ENCODE data around the gene FAM20B. TPM values are rescaled to one million over a fixed set of nuclear protein-coding genes. Genes with fewer than 3 reads are reported as not detected.

Gene FAM20B
- total and polyA plus RNA-seq, 2 of the 8 experiments (the other 6 are each of a cell fraction or from before 2014, with no cell fraction given), result 8.3 to 36.6 TPM

DNA sequence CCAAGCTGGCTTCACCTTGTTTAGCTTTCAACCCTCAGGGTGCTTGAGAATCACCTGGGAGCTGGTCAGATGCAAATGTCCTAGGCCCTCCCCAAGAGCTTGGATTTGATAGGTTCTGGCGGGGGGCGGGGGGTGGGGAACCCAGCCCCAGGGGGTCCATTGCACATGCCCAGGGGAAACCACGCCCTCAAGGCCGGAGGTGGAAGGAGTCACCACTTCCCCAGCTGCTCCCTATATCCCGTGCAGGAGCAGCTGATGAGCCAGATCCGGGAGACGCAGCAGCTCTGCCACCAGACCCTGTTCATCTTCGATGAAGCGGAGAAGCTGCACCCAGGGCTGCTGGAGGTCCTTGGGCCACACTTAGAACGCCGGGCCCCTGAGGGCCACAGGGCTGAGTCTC lies 62.0 kb downstream of the FAM20B start:
- no peak overlapping the region for H3K4ac ChIP-seq (replicated peaks; ENCODE audit: insufficient read length, low read depth, low read length)
- POLR2A ChIA-PET (ENCODE audit: partially characterized antibody), result interaction anchor here (0.6 to 1.0 kb wide), 3 partner anchors 10 to 206 kb away, joined by 3 read pairs; partner anchors contain the start of gene SOAT1
- no peaks in the 10 kb centered on the region for H3K9me3 ChIP-seq (ENCODE audit: insufficient read depth in 2 of 2, low read depth in 1 of 2, low read length in 1 of 2)
- peak overlapping the region; percentile 91 for H4K5ac ChIP-seq (ENCODE audit: insufficient read length, low read depth, low read length)
- no peak overlapping the region for H2AFZ ChIP-seq (ENCODE audit: low read length)
- no peak overlapping the region; the same call in 1 of the 2 replicates for H3K18ac ChIP-seq (ENCODE audit: extremely low read depth, low read length)
- H2BK5ac ChIP-seq (ENCODE audit: low read depth, low read length), result peak overlapping the region; percentile 73; the same call in 1 of the 2 replicates
- DNase-seq (ENCODE audit: low read depth in 1 of 2, low spot score in 2 of 2) (peak; percentile 75 to 85), FAIRE-seq (no peak)
- CTCF ChIA-PET (ENCODE audit: partially characterized antibody), result interaction anchor here (0.7 to 5.7 kb wide), 8 partner anchors 9 to 555 kb away, joined by 3 to 41 read pairs (median 4); no protein-coding TSS in a partner anchor
- 38% methylated on average over 11 of the region's 11 CpGs; no CpG with 5 or more reads in 1 of the 2 experiments for WGBS, 2 experiments (ENCODE audit: extremely low coverage in 1 of 2, insufficient coverage in 1 of 2, insufficient read length in 1 of 2, insufficient replicate concordance in 2 of 2, low coverage in 1 of 2, low lambda C conversion rate in 2 of 2, missing lambda C conversion rate in 1 of 2)
- peak overlapping the region; percentile 73 for H3K4me2 ChIP-seq (ENCODE audit: insufficient read depth in 1 of 2, low read depth in 2 of 2, low read length in 2 of 2)
- no peak overlapping the region for H2AK5ac ChIP-seq (ENCODE audit: low read depth, low read length)
- peak overlapping the region; percentile 71; the same call in 1 of the 2 replicates for H3K27ac ChIP-seq (ENCODE audit: low read depth, low read length)
- peak overlapping the region; percentile 26; the same call in 1 of the 2 replicates for H4K8ac ChIP-seq (ENCODE audit: extremely low read depth, insufficient read depth, low read length)
- H3K79me1 ChIP-seq (ENCODE audit: low read depth, low read length), result peaks cover 8% of the 10 kb centered on the region
- H3K79me2 ChIP-seq (ENCODE audit: control insufficient read depth in 1 of 2, insufficient read depth in 2 of 2, low read length in 2 of 2), result peaks cover 0 to 17% of the 10 kb centered on the region in 2 experiments; a peak in 1 of 4 replicates
- peak overlapping the region in 3 of 4 experiments; percentile 28 to 36 (median 29); a peak in 4 of 7 replicates for H3K9ac ChIP-seq (replicated peaks in 1 of 4; ENCODE audit: extremely low read depth in 1 of 4, low read depth in 3 of 4, low read length in 3 of 4)
- no peak overlapping the region for H2BK12ac ChIP-seq (ENCODE audit: low read depth, low read length)
- H2BK120ac ChIP-seq (replicated peaks; ENCODE audit: low read depth, low read length), result no peak overlapping the region
- H3K14ac ChIP-seq (ENCODE audit: insufficient read length), result no peak overlapping the region
- no peak overlapping the region for H3K23ac ChIP-seq (ENCODE audit: insufficient read length)
- H2BK15ac ChIP-seq (ENCODE audit: low read length), result no peak overlapping the region; the same call in 1 of the 2 replicates
- H4K91ac ChIP-seq (replicated peaks; ENCODE audit: insufficient read length, low read length), result no peak overlapping the region
- H3K27me3 ChIP-seq (replicated peaks in 1 of 4; ENCODE audit: control insufficient read depth in 3 of 4, extremely low read depth in 1 of 4, insufficient read depth in 3 of 4, low read length in 3 of 4), result no peaks in the 10 kb centered on the region
- H3K4me3 ChIP-seq (ENCODE audit: extremely low read depth in 1 of 4, insufficient read depth in 2 of 4, low read depth in 3 of 4, low read length in 4 of 4), result peak overlapping the region; percentile 34 to 57 (median 46)
- no peak overlapping the region for H2BK20ac ChIP-seq (ENCODE audit: low read length)
- H4K20me1 ChIP-seq (replicated peaks in 1 of 2; ENCODE audit: control insufficient read depth in 1 of 2, insufficient read depth in 2 of 2, low read length in 2 of 2), result peaks cover 5 to 7% of the 10 kb centered on the region in 2 experiments
- peaks cover 0 to 23% (median 15%) of the 10 kb centered on the region in 4 experiments; a peak in 6 of 7 replicates for H3K4me1 ChIP-seq (replicated peaks in 1 of 4; ENCODE audit: control insufficient read depth in 3 of 4, insufficient read depth in 4 of 4, low read length in 3 of 4)
- peak overlapping the region; percentile 59 for H3K56ac ChIP-seq (replicated peaks; ENCODE audit: insufficient read length, low read depth, low read length)
- H3K36me3 ChIP-seq (ENCODE audit: control insufficient read depth in 2 of 4, insufficient read depth in 4 of 4, low read length in 3 of 4), result peaks cover 0 to 7% (median 4%) of the 10 kb centered on the region in 4 experiments; a peak in 3 of 8 replicates
- H3K23me2 ChIP-seq (ENCODE audit: low read depth, low read length), result peaks cover 3% of the 10 kb centered on the region
- no peak for TF ChIP-seq BRCA1 (IDR thresholded peaks at IDR 0.05; ENCODE audit: low read depth, low read length)
- no peak for TF ChIP-seq FOSL1 (IDR thresholded peaks at IDR 0.05; ENCODE audit: insufficient read depth, low read depth, low read length)
- no peak for TF ChIP-seq SRF (IDR thresholded peaks at IDR 0.05; ENCODE audit: low read depth, low read length)
- TF ChIP-seq SIX5 (IDR thresholded peaks at IDR 0.05; ENCODE audit: low read depth, low read length), result no peak
- TF ChIP-seq CREB1 (IDR thresholded peaks at IDR 0.05), result no peak
- TF ChIP-seq TEAD4 (IDR thresholded peaks at IDR 0.05; ENCODE audit: low read depth, low read length), result no peak
- no peak for TF ChIP-seq CBX8 (IDR thresholded peaks at IDR 0.05; ENCODE audit: borderline replicate concordance, low read depth, low read length)
- no peak for TF ChIP-seq CHD1 (IDR thresholded peaks at IDR 0.05; ENCODE audit: low read depth, low read length)
- TF ChIP-seq, protein P1, sequence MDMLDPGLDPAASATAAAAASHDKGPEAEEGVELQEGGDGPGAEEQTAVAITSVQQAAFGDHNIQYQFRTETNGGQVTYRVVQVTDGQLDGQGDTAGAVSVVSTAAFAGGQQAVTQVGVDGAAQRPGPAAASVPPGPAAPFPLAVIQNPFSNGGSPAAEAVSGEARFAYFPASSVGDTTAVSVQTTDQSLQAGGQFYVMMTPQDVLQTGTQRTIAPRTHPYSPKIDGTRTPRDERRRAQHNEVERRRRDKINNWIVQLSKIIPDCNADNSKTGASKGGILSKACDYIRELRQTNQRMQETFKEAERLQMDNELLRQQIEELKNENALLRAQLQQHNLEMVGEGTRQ (IDR thresholded peaks at IDR 0.05; ENCODE audit: low read length), result no peak
